B cell (primary cell): ENCODE measurements around the gene JMJD4. TPM values are rescaled to one million over a fixed set of nuclear protein-coding genes. Genes with fewer than 3 reads are reported as not detected.

Experiments
- ATAC-seq: fragments of 200-7000 bp; cut with Tn5 transposase; one replicate; pipeline ENCODE4 v1.10.0; 2021; ENCODE audit warnings: low read depth, mild to moderate bottlenecking, moderate number of reproducible peaks, moderate library complexity
- CTCF ChIA-PET: fragments of 350-600 bp; sonication (Branson Sonifier 250); formaldehyde crosslinking; loops from one replicate; lab custom pipeline; 2021; ENCODE audit warnings: antibody characterized with exemption, inconsistent platforms; lab: Charles Lee
- POLR2A ChIA-PET: fragments of 350-600 bp; sonication (Branson Sonifier 250); formaldehyde crosslinking; loops from one replicate; lab custom pipeline; 2021; ENCODE audit warnings: antibody characterized with exemption; lab: Charles Lee
- DNase-seq: peaks from one replicate; pipeline ENCODE4 v3.0.0; 2013
- H2AFZ ChIP-seq: 2 replicates; pipeline ENCODE4 v1.6.1; 2012; ENCODE audit warnings: mild to moderate bottlenecking, low read depth, low read length; ENCODE audit not compliant: insufficient read depth, poor library complexity, severe bottlenecking
- H3K27ac ChIP-seq, 2 donors: 1 replicate in 1 of 2; 2 replicates in 1 of 2; pipeline ENCODE4 v1.5.1; 2012 to 2013; ENCODE audit warnings: low read length in 2 of 2, mild to moderate bottlenecking in 2 of 2, moderate library complexity in 1 of 2
- H3K27me3 ChIP-seq, 4 experiments: fragments of 200-600 bp in 1 of 4; sonication (generic) in 1 of 4; replicated peaks in 1 of 4; 1 replicate in 2 of 4; 2 replicates in 2 of 4; pipeline versions ENCODE4 v1.6.1 to v1.7.0; 2013 to 2016; ENCODE audit warnings: low read length in 3 of 4, mild to moderate bottlenecking in 2 of 4, mixed read lengths in 1 of 4, moderate library complexity in 1 of 4; ENCODE audit not compliant: insufficient read depth in 4 of 4, control insufficient read depth in 3 of 4; ENCODE audit errors: control extremely low read depth in 1 of 4
- H3K36me3 ChIP-seq, 2 experiments: replicated peaks in 1 of 2; 1 replicate in 1 of 2; 2 replicates in 1 of 2; pipeline versions ENCODE4 v1.6.1 to v1.7.1; 2013; ENCODE audit warnings: low read length in 1 of 2; ENCODE audit not compliant: insufficient read depth in 2 of 2, control insufficient read depth in 1 of 2; ENCODE audit errors: control extremely low read depth in 1 of 2, extremely low read depth in 1 of 2
- H3K4me1 ChIP-seq, 2 donors: fragments of 200-600 bp in 1 of 2; sonication (generic) in 1 of 2; 1 replicate in 1 of 2; 2 replicates in 1 of 2; pipeline versions ENCODE4 v1.5.1 to v1.6.1; 2013 to 2017; ENCODE audit warnings: low read length in 2 of 2; ENCODE audit not compliant: control insufficient read depth in 2 of 2, insufficient read depth in 2 of 2
- H3K4me2 ChIP-seq: replicated peaks from 2 replicates; pipeline ENCODE3; 2012; ENCODE audit warnings: mild to moderate bottlenecking, low read depth, low read length; ENCODE audit not compliant: poor library complexity, severe bottlenecking
- H3K4me3 ChIP-seq, 5 experiments: fragments of 200-600 bp in 1 of 5; sonication (generic) in 1 of 5; 1 replicate in 3 of 5; 2 replicates in 2 of 5; pipeline versions ENCODE4 v1.5.1 to v1.7.0; 2011 to 2016; ENCODE audit warnings: low read length in 4 of 5, mild to moderate bottlenecking in 4 of 5, low read depth in 2 of 5, control low read depth in 1 of 5, moderate library complexity in 1 of 5; ENCODE audit not compliant: insufficient read depth in 1 of 5; ENCODE audit errors: control extremely low read depth in 1 of 5, extremely low read depth in 1 of 5
- H3K79me2 ChIP-seq: fragments of 200-600 bp; sonication (generic); one replicate; pipeline ENCODE4 v1.6.0; 2016; ENCODE audit warnings: low read length; ENCODE audit not compliant: control insufficient read depth, insufficient read depth
- H3K9ac ChIP-seq: fragments of 200-600 bp; sonication (generic); 2 replicates; pipeline ENCODE4 v1.6.1; 2017; ENCODE audit warnings: mild to moderate bottlenecking, low read length, moderate library complexity
- H3K9me3 ChIP-seq, 3 donors: one replicate each; pipeline versions ENCODE4 v1.6.1 to v1.7.1; 2013; ENCODE audit warnings: low read length in 2 of 3; ENCODE audit not compliant: control insufficient read depth in 2 of 3, insufficient read depth in 1 of 3; ENCODE audit errors: control extremely low read depth in 1 of 3
- H4K20me1 ChIP-seq: 2 replicates; pipeline ENCODE4 v1.6.0; 2012; ENCODE audit warnings: mild to moderate bottlenecking, low read length; ENCODE audit not compliant: insufficient read depth, control insufficient read depth, poor library complexity, severe bottlenecking
- H3K27ac Mint-ChIP-seq: one replicate; pipeline ENCODE4 v1.8.0; 2021; ENCODE audit warnings: mixed read lengths
- H3K27me3 Mint-ChIP-seq: one replicate; pipeline ENCODE4 v1.8.0; 2021; ENCODE audit warnings: mixed read lengths
- H3K4me1 Mint-ChIP-seq: one replicate; pipeline ENCODE4 v1.8.0; 2021; ENCODE audit warnings: mixed read lengths
- H3K4me3 Mint-ChIP-seq: one replicate; pipeline ENCODE4 v1.8.0; 2021; ENCODE audit warnings: mixed read lengths
- H3K9me3 Mint-ChIP-seq: one replicate; pipeline ENCODE4 v1.8.0; 2022; ENCODE audit warnings: mixed read lengths; ENCODE audit not compliant: insufficient read depth
- EZH2 ChIP-seq: IDR thresholded peaks from 2 replicates; pipeline ENCODE4 v1.6.1; 2012; ENCODE audit warnings: borderline replicate concordance, low read depth, mild to moderate bottlenecking, moderate library complexity, low read length; ENCODE audit not compliant: insufficient read depth, poor library complexity, severe bottlenecking
- WGBS: methylation state at CpG from one replicate; pipeline ENCODE4 v1.1.5; 2013; ENCODE audit warnings: missing lambda C conversion rate; ENCODE audit not compliant: insufficient coverage; 5-methylcytosine and 5-hydroxymethylcytosine counted together
- intact Hi-C: fragments of 100-400 bp; cut with micrococcal nuclease; formaldehyde crosslinking; loops from one replicate; pipeline ENCODE4 v1.10.0; 2022
- polyA plus RNA-seq: library from polyadenylated mRNA; depleted of rRNA; stranded (reverse); fragments of >200 nt; gene quantifications from 2 replicates; pipeline ENCODE4 v1.2.3, GENCODE V29; 2012
- total RNA-seq, 2 donors: library from RNA; stranded (reverse); fragments of 120-200 nt in 1 of 2; gene quantifications; 1 replicate in 1 of 2; 2 replicates in 1 of 2; pipeline versions ENCODE4 v1.2.3 to v1.2.4, GENCODE V29; 2013 to 2022
- TF ChIP-seq, protein P1 (sequence below): fragments of 200-600 bp; IDR thresholded peaks from one replicate; pipeline ENCODE4 v1.8.0; 2022; ENCODE audit warnings: antibody characterized with exemption, mild to moderate bottlenecking

JMJD4 gene
- total and polyA plus RNA-seq, 2 donors (not counting 1 experiment from before 2014, with no cell fraction given) = 29.9 to 30.6 TPM

DNA sequence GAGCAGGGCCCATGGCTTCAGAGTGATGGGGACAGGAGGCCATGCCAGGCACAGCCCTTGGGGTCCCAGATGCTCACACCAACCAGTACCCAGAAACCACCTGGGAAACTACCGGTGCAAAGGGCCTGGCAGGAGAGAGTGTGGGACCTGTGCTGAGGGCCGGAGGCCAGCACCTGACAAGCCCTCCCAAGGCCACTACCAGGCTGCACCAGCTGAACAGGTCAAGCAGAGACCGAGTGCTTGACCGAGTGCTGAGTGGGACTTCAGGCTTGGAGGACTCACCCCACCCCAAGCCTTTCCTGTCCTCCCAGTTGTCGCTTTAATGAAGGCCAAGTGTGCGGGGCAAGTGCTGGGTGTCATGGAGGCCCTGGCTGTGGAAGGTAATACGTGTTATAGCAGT is 36.7 kb upstream of the JMJD4 start:
- Mint-ChIP-seq H3K9me3 (no peaks in the 10 kb centered on the region), H3K4me3 (no peak overlapping the region), H3K4me1 (peaks cover 7% of the 10 kb centered on the region), H3K27me3 (no peaks in the 10 kb centered on the region), H3K27ac (no peak overlapping the region)
- H3K4me2 ChIP-seq = no peak overlapping the region
- DNase-seq (no peak), ATAC-seq (no peak)
- H3K4me3 ChIP-seq = no peak overlapping the region
- H3K27ac ChIP-seq = no peak overlapping the region
- ChIA-PET POLR2A (no interaction called here), CTCF (interaction anchor here (0.9 kb wide), 1 partner anchor 10 kb away, joined by 3 read pairs; no protein-coding TSS in a partner anchor)
- intact Hi-C loops = no loop called here
- H3K4me1 ChIP-seq = peaks cover 0 to 2% of the 10 kb centered on the region in 2 donors
- TF ChIP-seq, protein P1, sequence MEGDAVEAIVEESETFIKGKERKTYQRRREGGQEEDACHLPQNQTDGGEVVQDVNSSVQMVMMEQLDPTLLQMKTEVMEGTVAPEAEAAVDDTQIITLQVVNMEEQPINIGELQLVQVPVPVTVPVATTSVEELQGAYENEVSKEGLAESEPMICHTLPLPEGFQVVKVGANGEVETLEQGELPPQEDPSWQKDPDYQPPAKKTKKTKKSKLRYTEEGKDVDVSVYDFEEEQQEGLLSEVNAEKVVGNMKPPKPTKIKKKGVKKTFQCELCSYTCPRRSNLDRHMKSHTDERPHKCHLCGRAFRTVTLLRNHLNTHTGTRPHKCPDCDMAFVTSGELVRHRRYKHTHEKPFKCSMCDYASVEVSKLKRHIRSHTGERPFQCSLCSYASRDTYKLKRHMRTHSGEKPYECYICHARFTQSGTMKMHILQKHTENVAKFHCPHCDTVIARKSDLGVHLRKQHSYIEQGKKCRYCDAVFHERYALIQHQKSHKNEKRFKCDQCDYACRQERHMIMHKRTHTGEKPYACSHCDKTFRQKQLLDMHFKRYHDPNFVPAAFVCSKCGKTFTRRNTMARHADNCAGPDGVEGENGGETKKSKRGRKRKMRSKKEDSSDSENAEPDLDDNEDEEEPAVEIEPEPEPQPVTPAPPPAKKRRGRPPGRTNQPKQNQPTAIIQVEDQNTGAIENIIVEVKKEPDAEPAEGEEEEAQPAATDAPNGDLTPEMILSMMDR = no peak
- no peak for TF ChIP-seq EZH2
- H3K9me3 ChIP-seq = no peaks in the 10 kb centered on the region
- no peaks in the 10 kb centered on the region for H3K27me3 ChIP-seq
- H3K36me3 ChIP-seq = peaks cover 0 to 49% of the 10 kb centered on the region in 2 experiments
- no peak overlapping the region for H2AFZ ChIP-seq
- no peaks in the 10 kb centered on the region for H4K20me1 ChIP-seq
- WGBS = 100% methylated on average over 2 of the region's 7 CpGs
- H3K9ac ChIP-seq = no peak overlapping the region
- no peaks in the 10 kb centered on the region for H3K79me2 ChIP-seq

DNA sequence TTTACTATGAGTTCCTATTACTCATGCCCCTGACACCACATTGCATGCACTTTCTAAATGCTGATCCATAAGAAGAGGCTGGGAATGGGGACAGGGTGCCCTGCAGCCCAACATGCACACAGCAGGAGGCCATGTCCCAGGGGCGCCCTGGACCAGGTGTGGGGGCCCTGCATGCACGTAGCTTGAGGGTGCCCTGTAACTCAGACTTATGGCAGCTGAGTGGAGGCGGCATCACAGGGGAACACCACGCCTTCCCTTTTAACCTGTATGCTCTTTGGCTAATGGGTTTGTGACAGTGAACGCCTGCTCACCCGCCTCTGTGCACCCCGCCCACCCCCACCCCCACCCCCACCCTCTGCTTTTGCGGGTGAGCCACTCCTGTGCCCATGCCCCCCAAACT is 36.2 kb upstream of the JMJD4 start:
- H3K27ac ChIP-seq = no peak overlapping the region
- peaks cover 0 to 47% of the 10 kb centered on the region in 2 experiments for H3K36me3 ChIP-seq
- ATAC-seq = no peak
- H3K9ac ChIP-seq = no peak overlapping the region
- CTCF ChIA-PET = interaction anchor here (1.3 kb wide), 1 partner anchor 9 kb away, joined by 4 read pairs; no protein-coding TSS in a partner anchor
- WGBS = 100% methylated on average over 2 of the region's 8 CpGs
- peaks cover 10% of the 10 kb centered on the region for H3K4me1 Mint-ChIP-seq
- H3K4me1 ChIP-seq = peaks cover 0 to 7% of the 10 kb centered on the region in 2 donors
- H3K79me2 ChIP-seq = no peaks in the 10 kb centered on the region
- TF ChIP-seq EZH2 = no peak
- TF ChIP-seq, protein P1 = no peak
- no peaks in the 10 kb centered on the region for H3K27me3 Mint-ChIP-seq
- DNase-seq = no peak
- no peaks in the 10 kb centered on the region for H4K20me1 ChIP-seq
- POLR2A ChIA-PET = no interaction called here
- no peak overlapping the region for H2AFZ ChIP-seq
- H3K27ac Mint-ChIP-seq = no peak overlapping the region
- no peak overlapping the region for H3K4me2 ChIP-seq
- H3K9me3 Mint-ChIP-seq = no peaks in the 10 kb centered on the region
- no peaks in the 10 kb centered on the region for H3K27me3 ChIP-seq
- H3K9me3 ChIP-seq = no peaks in the 10 kb centered on the region
- intact Hi-C loops = no loop called here
- H3K4me3 Mint-ChIP-seq = no peak overlapping the region
- H3K4me3 ChIP-seq = no peak overlapping the region
